ENCODE data around the gene OR14A16.

DNA sequence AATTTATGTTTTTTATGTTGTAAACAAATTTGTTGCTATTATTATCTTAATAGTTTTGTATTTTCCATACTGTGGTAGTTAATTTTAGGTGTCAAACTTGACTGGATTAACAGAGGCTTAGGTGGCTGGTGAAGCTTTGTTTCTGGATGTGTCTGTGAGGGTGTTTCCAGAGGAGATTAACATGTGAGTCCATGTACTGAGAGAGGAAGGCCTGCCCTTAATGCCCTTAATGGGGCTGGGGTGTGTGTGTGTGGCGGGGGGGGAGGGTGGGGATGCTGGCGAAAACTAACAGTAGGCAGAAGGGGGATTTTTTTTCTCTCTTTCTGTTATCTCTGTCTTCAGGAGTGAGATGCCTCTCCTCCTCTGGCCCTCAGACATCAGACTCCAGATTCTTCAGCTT, 1.9 kb downstream of the OR14A16 start:
- TF ChIP-seq, protein P1, sequence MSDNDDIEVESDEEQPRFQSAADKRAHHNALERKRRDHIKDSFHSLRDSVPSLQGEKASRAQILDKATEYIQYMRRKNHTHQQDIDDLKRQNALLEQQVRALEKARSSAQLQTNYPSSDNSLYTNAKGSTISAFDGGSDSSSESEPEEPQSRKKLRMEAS (IDR thresholded peaks at IDR 0.05) = no peak
- no peak for TF ChIP-seq CREB1 (IDR thresholded peaks at IDR 0.05; ENCODE audit: low read depth)
- no peak for TF ChIP-seq REST (IDR thresholded peaks at IDR 0.05; ENCODE audit: low read depth)
